Heart right ventricle (tissue), 16 donors: ENCODE results near the gene F12. TPM values are rescaled to one million over a fixed set of nuclear protein-coding genes. Genes with fewer than 3 reads are reported as not detected.
A peak's percentile ranks its signal among the peaks of the same experiment; 100 is the strongest.

Experiments used
- ATAC-seq, 8 donors: fragments of 200-7000 bp; cut with Tn5 transposase; one replicate each; pipeline ENCODE4 v1.9.1; 2020; ENCODE audit warnings: mild to moderate bottlenecking in 8 of 8, moderate library complexity in 8 of 8, moderate number of reproducible peaks in 1 of 8
- DNase-seq, 2 donors: peaks; one replicate each; pipeline ENCODE4 v3.0.0-alpha.2; 2020
- H3K27ac ChIP-seq, 10 donors: fragments of 200-600 bp; sonication (generic) in 2 of 10; one replicate each; pipeline versions ENCODE4 v1.5.0 to v1.8.0; 2020 to 2022; ENCODE audit warnings: mild to moderate bottlenecking in 3 of 10
- H3K27me3 ChIP-seq, 7 donors: fragments of 200-600 bp; one replicate each; pipeline ENCODE4 v1.8.0; 2021 to 2022; ENCODE audit warnings: mild to moderate bottlenecking in 2 of 7
- H3K36me3 ChIP-seq, 9 donors: fragments of 200-600 bp; sonication (generic) in 1 of 9; one replicate each; pipeline versions ENCODE4 v1.5.0 to v1.8.0; 2020 to 2022; ENCODE audit warnings: mild to moderate bottlenecking in 2 of 9
- H3K4me1 ChIP-seq, 9 donors: fragments of 200-600 bp; sonication (generic) in 1 of 9; one replicate each; pipeline versions ENCODE4 v1.5.0 to v1.8.0; 2020 to 2022; ENCODE audit warnings: mild to moderate bottlenecking in 4 of 9
- H3K4me3 ChIP-seq, 10 donors: fragments of 200-600 bp; sonication (generic) in 2 of 10; one replicate each; pipeline versions ENCODE4 v1.5.0 to v1.8.0; 2020 to 2022; ENCODE audit warnings: mild to moderate bottlenecking in 7 of 10, moderate library complexity in 2 of 10
- H3K9me3 ChIP-seq, 11 donors: fragments of 200-600 bp in 10 of 11; sonication (generic) in 2 of 11; one replicate each; pipeline versions ENCODE4 v1.5.0 to v1.8.0; 2013 to 2022; ENCODE audit warnings: mild to moderate bottlenecking in 2 of 11, control low read depth in 1 of 11, moderate library complexity in 1 of 11
- CTCF ChIP-seq, 9 donors: fragments of 200-600 bp; sonication (generic) in 2 of 9; IDR thresholded peaks; one replicate each; pipeline versions ENCODE4 v1.5.0 to v1.8.0; 2021 to 2022; ENCODE audit warnings: antibody characterized with exemption in 9 of 9, mild to moderate bottlenecking in 5 of 9, moderate library complexity in 1 of 9
- WGBS, 2 donors: extraction: QIAGEN DNeasy Blood & Tissue Kit; methylation state at CpG; one replicate each; pipeline ENCODE4 v1.1.7; 2013; ENCODE audit warnings: inconsistent platforms in 1 of 2; 5-methylcytosine and 5-hydroxymethylcytosine counted together
- intact Hi-C, 10 donors: fragments of 100-400 bp; cut with DNase I; formaldehyde crosslinking; loops; one replicate each; pipeline versions ENCODE4 v1.11.1 to v1.14.2; 2022
- polyA plus RNA-seq, 2 donors: library from polyadenylated mRNA; stranded (reverse); fragments of 200-250 nt; gene quantifications; one replicate each; pipeline ENCODE4 v1.2.3, GENCODE V29; 2013
- total RNA-seq, 10 donors: library from RNA; stranded (reverse); fragmentation: NEBNext Ultra II Directional in 3 of 10; extraction: Animal tissue kit (Norgen Biotek cat#: 25700) in 3 of 10; gene quantifications; one replicate each; pipeline versions ENCODE4 v1.2.1 to v1.2.4, GENCODE V29; 2021 to 2023
- donor health status: Arrhythmogenic right ventricular cardiomyopathy.
- donor health status: ischemic (EF 13 %, LVEDD 7.1; RV severe dilation, severe dysfunction).
- donor health status: healthy with polysubstance abuse.
- donor health status: DM: no; HTN: yes; CAD: no.
- donor health status: DM: no; HTN: no; CAD: no.
- donor health status: ischemic (EF 25% LVEDD 6.9; RV normal size, moderate dysfunction).
- donor health status: ischemic (EF 25% LVEDD 5.7; RV mildly dilated, moderate dysfunction).
- donor health status: healthy.
- donor health status: DM: yes; HTN: yes; CAD: no.
- donor health status: Ischemic cardiomyopathy.
- donor health status: ischemic (EF 35%, LVEDD 5.7; RV mildly dilated, moderate dysfunction).
- donor health status: nonischemic (EF 11% LVEDD 7.7; RV severe dilation, severe dysfunction).
- donor health status: DM: yes; HTN: yes; CAD: no.
- donor health status: PGD.
- donor health status: ischemic (EF 29% LVEDD 5.4; RV normal size, mild dysfunction).
- donor health status: nonischemic (EF 23%, LVEDD 6.1; RV moderate dilation, normal function).

F12 gene
- total and polyA plus RNA-seq, 12 donors = 0.25 to 0.37 (median 0.28) TPM; not detected in 9

GRCh38 chr5:177364159-177364962, 45.0 kb downstream of the F12 start:
- intact Hi-C loops = loop anchor here in 2 of 10 donors (10.0 kb wide), 2 partner anchors 50 to 250 kb away; partner anchors contain the start of gene MXD3 (in 1 of the 2)
- H3K27ac ChIP-seq = no peak overlapping the region
- DNase-seq (no peak), ATAC-seq (no peak)
- WGBS, 2 donors = 78 to 82% methylated on average over 11 of the region's 11 CpGs
- no peaks in the 10 kb centered on the region for H3K9me3 ChIP-seq
- H3K4me3 ChIP-seq = no peak overlapping the region
- TF ChIP-seq CTCF (IDR thresholded peaks at IDR 0.05) = no peak
- peaks cover 0 to 26% (median 0%) of the 10 kb centered on the region in 9 donors for H3K36me3 ChIP-seq
- H3K4me1 ChIP-seq = peaks cover 3 to 77% (median 34%) of the 10 kb centered on the region in 9 donors
- H3K27me3 ChIP-seq = no peaks in the 10 kb centered on the region

GRCh38 chr5:177363565-177363964, 45.8 kb downstream of the F12 start:
- H3K4me1 ChIP-seq = peaks cover 3 to 79% (median 40%) of the 10 kb centered on the region in 9 donors
- no peak for TF ChIP-seq CTCF (IDR thresholded peaks at IDR 0.05)
- WGBS, 2 donors = 39 to 44% methylated on average over 10 of the region's 10 CpGs
- peaks cover 0 to 18% (median 0%) of the 10 kb centered on the region in 9 donors for H3K36me3 ChIP-seq
- H3K27me3 ChIP-seq = no peaks in the 10 kb centered on the region
- peak overlapping the region in 9 of 10 donors; percentile 23 to 55 (median 47) for H3K4me3 ChIP-seq
- intact Hi-C loops = loop anchor here in 2 of 10 donors (10.0 kb wide), 2 partner anchors 49 to 249 kb away; partner anchors contain the start of gene MXD3 (in 1 of the 2)
- DNase-seq (no peak), ATAC-seq (no peak)
- H3K9me3 ChIP-seq = no peaks in the 10 kb centered on the region
- no peak overlapping the region for H3K27ac ChIP-seq

GRCh38 chr5:177362610-177363507, 46.5 kb downstream of the F12 start:
- Histone ChIP-seq H3K4me3 (peak overlapping the region; percentile 9 to 55 (median 44)), H3K27ac (peak overlapping the region in 1 of 10 donors; percentile 74), H3K4me1 (peaks cover 3 to 86% (median 43%) of the 10 kb centered on the region in 9 donors), H3K9me3 (no peaks in the 10 kb centered on the region), H3K36me3 (peaks cover 0 to 11% (median 0%) of the 10 kb centered on the region in 9 donors), H3K27me3 (no peaks in the 10 kb centered on the region)
- intact Hi-C loops = loop anchor here in 2 of 10 donors (10.0 kb wide), 2 partner anchors 48 to 248 kb away; partner anchors contain the start of gene MXD3 (in 1 of the 2)
- peak; percentile 32 to 55 (median 47) for ATAC-seq
- no peak for TF ChIP-seq CTCF (IDR thresholded peaks at IDR 0.05)
- WGBS, 2 donors = 12% methylated on average over 58 to 59 of the region's 59 CpGs
- DNase-seq = peak; percentile 41 to 68

- Histone ChIP-seq H3K36me3 (peaks cover 0 to 5% (median 0%) of the 10 kb centered on the region in 9 donors), H3K27me3 (no peaks in the 10 kb centered on the region), H3K9me3 (no peaks in the 10 kb centered on the region), H3K27ac (peak overlapping the region in 1 of 10 donors; percentile 74), H3K4me3 (no peak overlapping the region), H3K4me1 (peaks cover 0 to 86% (median 39%) of the 10 kb centered on the region in 9 donors)
- ATAC-seq = no peak
- WGBS, 2 donors = 58 to 65% methylated on average over 8 of the region's 8 CpGs
- intact Hi-C loops = loop anchor here in 2 of 10 donors (10.0 kb wide), 2 partner anchors 47 to 247 kb away; partner anchors contain the start of gene MXD3 (in 1 of the 2)
- no peak for DNase-seq
- TF ChIP-seq CTCF (IDR thresholded peaks at IDR 0.05) = no peak
These were observed 47.1 kb downstream of the F12 start for GRCh38 chr5:177362292-177362609.
